HEK293 (cell line): ENCODE results near the gene PFN4.
"Not testable (repeated sequence)": the region's sequence is repeated elsewhere in the genome, so short reads cannot be mapped to it uniquely, and the experiment has no call there.

ENCODE experiments used
- CTCF ChIA-PET: fragments of 350-600 bp; formaldehyde crosslinking; extraction: SDS; loops from one replicate; lab custom pipeline; 2021; ENCODE audit warnings: antibody characterized with exemption; lab: Yijun Ruan, JAX
- POLR2A ChIA-PET: fragments of 300-600 bp; formaldehyde crosslinking; extraction: SDS; loops from one replicate; lab custom pipeline; 2020; ENCODE audit warnings: antibody characterized with exemption, inconsistent platforms; lab: Yijun Ruan, JAX
- H3K27ac ChIP-seq: fragments of 200-500 bp; sonication (Bioruptor generic); 2 replicates; pipeline ENCODE4 v1.5.1; 2014; ENCODE audit warnings: low read depth, low read length, control low read depth, inconsistent platforms; ENCODE audit errors: extremely low read depth
- H3K36me3 ChIP-seq, 2 experiments: fragments of 200-500 bp in 1 of 2; sonication (Bioruptor generic) in 1 of 2; 1 replicate in 1 of 2; 2 replicates in 1 of 2; pipeline ENCODE4 v1.5.1; 2014 to 2017; ENCODE audit warnings: inconsistent platforms in 2 of 2, low read length in 2 of 2; ENCODE audit not compliant: control insufficient read depth in 2 of 2, insufficient read depth in 1 of 2
- H3K4me1 ChIP-seq: fragments of 200-500 bp; sonication (Bioruptor generic); 2 replicates; pipeline ENCODE4 v1.5.1; 2014; ENCODE audit warnings: mild to moderate bottlenecking, low read length, inconsistent platforms; ENCODE audit not compliant: control insufficient read depth, insufficient read depth
- H3K4me3 ChIP-seq: 2 replicates; pipeline ENCODE4 v1.5.1; 2011; ENCODE audit warnings: low read depth, mild to moderate bottlenecking, control low read depth, low read length, moderate library complexity
- H3K9me3 ChIP-seq: fragments of 200-500 bp; sonication (Bioruptor generic); 2 replicates; pipeline ENCODE4 v1.5.1; 2014; ENCODE audit warnings: low read depth, low read length, inconsistent platforms; ENCODE audit not compliant: control insufficient read depth, insufficient read depth
- BCL11A ChIP-seq: fragments of 450-650 bp; formaldehyde crosslinking; IDR thresholded peaks from 2 replicates; pipeline ENCODE4 v1.5.1; 2016; ENCODE audit warnings: low read depth, missing biosample characterization, missing genetic modification characterization
- GFI1B ChIP-seq: fragments of 450-650 bp; formaldehyde crosslinking; IDR thresholded peaks from 2 replicates; pipeline ENCODE4 v1.5.1; 2016; ENCODE audit warnings: missing biosample characterization, missing genetic modification characterization
- REST ChIP-seq: fragments of 450-650 bp; formaldehyde crosslinking; IDR thresholded peaks from 2 replicates; pipeline ENCODE4 v1.5.1; 2016; ENCODE audit warnings: missing biosample characterization, missing genetic modification characterization
- YY1 ChIP-seq: fragments of 450-650 bp; formaldehyde crosslinking; IDR thresholded peaks from 2 replicates; pipeline ENCODE4 v1.5.1; 2018; ENCODE audit warnings: missing biosample characterization, missing genetic modification characterization
- ZNF132 ChIP-seq: fragments of 450-650 bp; formaldehyde crosslinking; IDR thresholded peaks from 2 replicates; pipeline ENCODE4 v1.5.1; 2017; ENCODE audit warnings: missing biosample characterization, missing genetic modification characterization, borderline replicate concordance
- ZNF146 ChIP-seq: fragments of 450-650 bp; formaldehyde crosslinking; IDR thresholded peaks from 2 replicates; pipeline ENCODE4 v1.5.1; 2016; ENCODE audit warnings: missing biosample characterization, missing genetic modification characterization
- ZNF184 ChIP-seq: fragments of 450-650 bp; IDR thresholded peaks from 2 replicates; pipeline ENCODE4 v1.5.1; 2018; ENCODE audit warnings: missing biosample characterization, mild to moderate bottlenecking, missing genetic modification characterization
- ZNF266 ChIP-seq: fragments of 450-650 bp; formaldehyde crosslinking; IDR thresholded peaks from 2 replicates; pipeline ENCODE4 v1.5.1; 2016; ENCODE audit warnings: missing biosample characterization, missing genetic modification characterization, low read depth
- ZNF302 ChIP-seq: fragments of 450-650 bp; formaldehyde crosslinking; IDR thresholded peaks from 2 replicates; pipeline ENCODE4 v1.5.1; 2016; ENCODE audit warnings: missing biosample characterization, missing genetic modification characterization, low read depth
- ZNF335 ChIP-seq: fragments of 450-650 bp; formaldehyde crosslinking; conservative IDR thresholded peaks from 2 replicates; pipeline ENCODE4 v1.5.1; 2016; ENCODE audit warnings: missing biosample characterization, missing genetic modification characterization
- ZNF37A ChIP-seq: fragments of 450-650 bp; IDR thresholded peaks from 2 replicates; pipeline ENCODE4 v1.5.1; 2018; ENCODE audit warnings: missing biosample characterization, missing genetic modification characterization
- ZNF416 ChIP-seq: fragments of 450-650 bp; formaldehyde crosslinking; IDR thresholded peaks from 2 replicates; pipeline ENCODE4 v1.5.1; 2016; ENCODE audit warnings: missing biosample characterization, missing genetic modification characterization
- ZNF514 ChIP-seq: fragments of 450-650 bp; formaldehyde crosslinking; IDR thresholded peaks from 2 replicates; pipeline ENCODE4 v1.5.1; 2016; ENCODE audit warnings: missing biosample characterization, missing genetic modification characterization
- ZNF555 ChIP-seq: fragments of 450-650 bp; formaldehyde crosslinking; conservative IDR thresholded peaks from 2 replicates; pipeline ENCODE4 v1.5.1; 2017; ENCODE audit warnings: missing biosample characterization, mild to moderate bottlenecking, missing genetic modification characterization, inconsistent platforms
- ZNF624 ChIP-seq: fragments of 450-650 bp; formaldehyde crosslinking; IDR thresholded peaks from 2 replicates; pipeline ENCODE4 v1.5.1; 2017; ENCODE audit warnings: missing biosample characterization, missing genetic modification characterization
- ZNF645 ChIP-seq: fragments of 450-650 bp; formaldehyde crosslinking; IDR thresholded peaks from 2 replicates; pipeline ENCODE4; 2016; ENCODE audit warnings: missing biosample characterization, missing genetic modification characterization
- ZNF677 ChIP-seq: fragments of 450-650 bp; IDR thresholded peaks from 2 replicates; pipeline ENCODE4 v1.5.0; 2018; ENCODE audit warnings: missing biosample characterization, mild to moderate bottlenecking, missing genetic modification characterization, moderate library complexity
- ZNF768 ChIP-seq: fragments of 450-650 bp; formaldehyde crosslinking; IDR thresholded peaks from 2 replicates; pipeline ENCODE4 v1.5.1; 2018; ENCODE audit warnings: missing biosample characterization, mild to moderate bottlenecking, missing genetic modification characterization
- ZXDB ChIP-seq: fragments of 450-650 bp; formaldehyde crosslinking; IDR thresholded peaks from 2 replicates; pipeline ENCODE4 v1.5.1; 2016; ENCODE audit warnings: missing biosample characterization, missing genetic modification characterization

PFN4 gene

GRCh38 chr2:24102677-24103076 lies 20.5 kb downstream of the PFN4 start (continued):
- no peak for TF ChIP-seq REST (tag by site-specific recombination)
- TF ChIP-seq ZNF37A = no peak
- no peak for TF ChIP-seq ZNF132 (tag by site-specific recombination)

GRCh38 chr2:24101992-24102391 lies 21.1 kb downstream of the PFN4 start:
- no peak for TF ChIP-seq ZNF266 (tag by site-specific recombination)
- no peak for TF ChIP-seq ZNF645 (tag by site-specific recombination)
- TF ChIP-seq ZNF677 (tag by site-specific recombination) = no peak
- no peak for TF ChIP-seq ZNF335
- no peak for TF ChIP-seq YY1 (tag by site-specific recombination)
- no peak for TF ChIP-seq ZNF555 (tag by site-specific recombination)
- no peak for TF ChIP-seq BCL11A (tag by site-specific recombination)
- TF ChIP-seq ZNF302 (tag by site-specific recombination) = no peak
- no peak for TF ChIP-seq ZNF624 (tag by site-specific recombination)
- TF ChIP-seq GFI1B (tag by site-specific recombination) = no peak
- TF ChIP-seq ZNF184 = no peak
- TF ChIP-seq ZNF514 (tag by site-specific recombination) = no peak
- no peak for TF ChIP-seq ZXDB (tag by site-specific recombination)
- no peak for TF ChIP-seq ZNF416 (tag by site-specific recombination)
- TF ChIP-seq ZNF768 (tag by site-specific recombination) = no peak
- ChIA-PET CTCF (interaction anchor here (1.1 kb wide), 1 partner anchor 8 kb away, joined by 5 read pairs; no protein-coding TSS in a partner anchor), POLR2A (no interaction called here)
- H3K4me3 ChIP-seq = no peak overlapping the region
- H3K4me1 ChIP-seq = no peaks in the 10 kb centered on the region
- no peaks in the 10 kb centered on the region for H3K36me3 ChIP-seq
- H3K9me3 ChIP-seq = no peaks in the 10 kb centered on the region
- no peak overlapping the region for H3K27ac ChIP-seq

- TF ChIP-seq ZNF146 (tag by site-specific recombination) = peak; percentile 74; the same call in 1 of the 2 replicates
- POLR2A ChIA-PET, H3K4me3 ChIP-seq, H3K27ac ChIP-seq, H3K4me1 ChIP-seq, H3K9me3 ChIP-seq, CTCF ChIA-PET, H3K36me3 ChIP-seq: not testable (repeated sequence)
These were observed 22.4 kb downstream of the PFN4 start for GRCh38 chr2:24100732-24101131.

- H3K4me3 ChIP-seq, H3K9me3 ChIP-seq, H3K36me3 ChIP-seq, H3K4me1 ChIP-seq, H3K27ac ChIP-seq, CTCF ChIA-PET: not testable (repeated sequence)
- POLR2A ChIA-PET = interaction anchor here (1.1 kb wide), 1 partner anchor 11 kb away, joined by 3 read pairs; no protein-coding TSS in a partner anchor
These were observed 27.9 kb downstream of the PFN4 start for GRCh38 chr2:24095171-24095677.
